Heart right ventricle (tissue), 16 donors: ENCODE measurements around the gene UBQLN1. TPM values are rescaled to one million over a fixed set of nuclear protein-coding genes. Genes with fewer than 3 reads are reported as not detected.

Experiments
- ATAC-seq, 8 donors: fragments of 200-7000 bp; cut with Tn5 transposase; one replicate each; pipeline ENCODE4 v1.9.1; 2020; ENCODE audit warnings: mild to moderate bottlenecking in 8 of 8, moderate library complexity in 8 of 8, moderate number of reproducible peaks in 1 of 8
- DNase-seq, 2 donors: peaks; one replicate each; pipeline ENCODE4 v3.0.0-alpha.2; 2020
- H3K27ac ChIP-seq, 10 donors: fragments of 200-600 bp; sonication (generic) in 2 of 10; one replicate each; pipeline versions ENCODE4 v1.5.0 to v1.8.0; 2020 to 2022; ENCODE audit warnings: mild to moderate bottlenecking in 3 of 10
- H3K27me3 ChIP-seq, 7 donors: fragments of 200-600 bp; one replicate each; pipeline ENCODE4 v1.8.0; 2021 to 2022; ENCODE audit warnings: mild to moderate bottlenecking in 2 of 7
- H3K36me3 ChIP-seq, 9 donors: fragments of 200-600 bp; sonication (generic) in 1 of 9; one replicate each; pipeline versions ENCODE4 v1.5.0 to v1.8.0; 2020 to 2022; ENCODE audit warnings: mild to moderate bottlenecking in 2 of 9
- H3K4me1 ChIP-seq, 9 donors: fragments of 200-600 bp; sonication (generic) in 1 of 9; one replicate each; pipeline versions ENCODE4 v1.5.0 to v1.8.0; 2020 to 2022; ENCODE audit warnings: mild to moderate bottlenecking in 4 of 9
- H3K4me3 ChIP-seq, 10 donors: fragments of 200-600 bp; sonication (generic) in 2 of 10; one replicate each; pipeline versions ENCODE4 v1.5.0 to v1.8.0; 2020 to 2022; ENCODE audit warnings: mild to moderate bottlenecking in 7 of 10, moderate library complexity in 2 of 10
- H3K9me3 ChIP-seq, 11 donors: fragments of 200-600 bp in 10 of 11; sonication (generic) in 2 of 11; one replicate each; pipeline versions ENCODE4 v1.5.0 to v1.8.0; 2013 to 2022; ENCODE audit warnings: mild to moderate bottlenecking in 2 of 11, control low read depth in 1 of 11, moderate library complexity in 1 of 11
- WGBS, 2 donors: extraction: QIAGEN DNeasy Blood & Tissue Kit; methylation state at CpG; one replicate each; pipeline ENCODE4 v1.1.7; 2013; ENCODE audit warnings: inconsistent platforms in 1 of 2; 5-methylcytosine and 5-hydroxymethylcytosine counted together
- intact Hi-C, 10 donors: fragments of 100-400 bp; cut with DNase I; formaldehyde crosslinking; loops; one replicate each; pipeline versions ENCODE4 v1.11.1 to v1.14.2; 2022
- polyA plus RNA-seq, 2 donors: library from polyadenylated mRNA; stranded (reverse); fragments of 200-250 nt; gene quantifications; one replicate each; pipeline ENCODE4 v1.2.3, GENCODE V29; 2013
- total RNA-seq, 10 donors: library from RNA; stranded (reverse); fragmentation: NEBNext Ultra II Directional in 3 of 10; extraction: Animal tissue kit (Norgen Biotek cat#: 25700) in 3 of 10; gene quantifications; one replicate each; pipeline versions ENCODE4 v1.2.1 to v1.2.4, GENCODE V29; 2021 to 2023
- TF ChIP-seq, protein P1 (sequence below), 9 donors: fragments of 200-600 bp; sonication (generic) in 2 of 9; IDR thresholded peaks; one replicate each; pipeline versions ENCODE4 v1.5.0 to v1.8.0; 2021 to 2022; ENCODE audit warnings: antibody characterized with exemption in 9 of 9, mild to moderate bottlenecking in 5 of 9, moderate library complexity in 1 of 9
- donor health status: Arrhythmogenic right ventricular cardiomyopathy.
- donor health status: ischemic (EF 13 %, LVEDD 7.1; RV severe dilation, severe dysfunction).
- donor health status: healthy with polysubstance abuse.
- donor health status: DM: no; HTN: yes; CAD: no.
- donor health status: DM: no; HTN: no; CAD: no.
- donor health status: ischemic (EF 25% LVEDD 6.9; RV normal size, moderate dysfunction).
- donor health status: ischemic (EF 25% LVEDD 5.7; RV mildly dilated, moderate dysfunction).
- donor health status: healthy.
- donor health status: DM: yes; HTN: yes; CAD: no.
- donor health status: Ischemic cardiomyopathy.
- donor health status: ischemic (EF 35%, LVEDD 5.7; RV mildly dilated, moderate dysfunction).
- donor health status: nonischemic (EF 11% LVEDD 7.7; RV severe dilation, severe dysfunction).
- donor health status: DM: yes; HTN: yes; CAD: no.
- donor health status: PGD.
- donor health status: ischemic (EF 29% LVEDD 5.4; RV normal size, mild dysfunction).
- donor health status: nonischemic (EF 23%, LVEDD 6.1; RV moderate dilation, normal function).

Gene UBQLN1
- total and polyA plus RNA-seq, 12 donors, result 20.2 to 123 (median 92.6) TPM

DNA sequence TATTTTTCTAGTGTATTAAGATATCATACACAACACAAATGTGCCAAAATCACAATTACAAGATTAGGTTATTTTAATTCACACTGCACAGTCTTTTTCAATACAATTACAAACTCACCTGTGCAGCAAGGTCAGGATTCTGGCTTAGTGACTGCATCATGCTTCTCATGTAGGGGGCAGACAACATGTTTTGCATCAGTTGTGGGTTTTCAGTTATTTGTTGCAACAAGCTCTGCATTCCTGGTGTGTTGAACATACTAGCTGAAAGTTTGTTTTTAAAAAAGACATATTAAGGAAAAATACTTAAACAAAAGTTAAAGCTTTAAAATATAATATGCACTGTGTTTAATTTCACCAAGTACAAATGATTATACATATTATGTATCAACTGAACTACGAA lies 38.7 kb downstream of the UBQLN1 start:
- ATAC-seq, result no peak
- no peaks in the 10 kb centered on the region for H3K27me3 ChIP-seq
- peaks cover 0 to 20% (median 6%) of the 10 kb centered on the region in 9 donors for H3K4me1 ChIP-seq
- H3K36me3 ChIP-seq, result peaks cover 0 to 100% (median 25%) of the 10 kb centered on the region in 9 donors
- no peak overlapping the region for H3K27ac ChIP-seq
- no peak for DNase-seq
- H3K4me3 ChIP-seq, result no peak overlapping the region
- no peaks in the 10 kb centered on the region for H3K9me3 ChIP-seq
- TF ChIP-seq, protein P1, sequence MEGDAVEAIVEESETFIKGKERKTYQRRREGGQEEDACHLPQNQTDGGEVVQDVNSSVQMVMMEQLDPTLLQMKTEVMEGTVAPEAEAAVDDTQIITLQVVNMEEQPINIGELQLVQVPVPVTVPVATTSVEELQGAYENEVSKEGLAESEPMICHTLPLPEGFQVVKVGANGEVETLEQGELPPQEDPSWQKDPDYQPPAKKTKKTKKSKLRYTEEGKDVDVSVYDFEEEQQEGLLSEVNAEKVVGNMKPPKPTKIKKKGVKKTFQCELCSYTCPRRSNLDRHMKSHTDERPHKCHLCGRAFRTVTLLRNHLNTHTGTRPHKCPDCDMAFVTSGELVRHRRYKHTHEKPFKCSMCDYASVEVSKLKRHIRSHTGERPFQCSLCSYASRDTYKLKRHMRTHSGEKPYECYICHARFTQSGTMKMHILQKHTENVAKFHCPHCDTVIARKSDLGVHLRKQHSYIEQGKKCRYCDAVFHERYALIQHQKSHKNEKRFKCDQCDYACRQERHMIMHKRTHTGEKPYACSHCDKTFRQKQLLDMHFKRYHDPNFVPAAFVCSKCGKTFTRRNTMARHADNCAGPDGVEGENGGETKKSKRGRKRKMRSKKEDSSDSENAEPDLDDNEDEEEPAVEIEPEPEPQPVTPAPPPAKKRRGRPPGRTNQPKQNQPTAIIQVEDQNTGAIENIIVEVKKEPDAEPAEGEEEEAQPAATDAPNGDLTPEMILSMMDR (IDR thresholded peaks at IDR 0.05), result no peak
- 96 to 98% methylated on average over 1 of the region's 1 CpG for WGBS, 2 donors
- intact Hi-C loops, result no loop called here

DNA sequence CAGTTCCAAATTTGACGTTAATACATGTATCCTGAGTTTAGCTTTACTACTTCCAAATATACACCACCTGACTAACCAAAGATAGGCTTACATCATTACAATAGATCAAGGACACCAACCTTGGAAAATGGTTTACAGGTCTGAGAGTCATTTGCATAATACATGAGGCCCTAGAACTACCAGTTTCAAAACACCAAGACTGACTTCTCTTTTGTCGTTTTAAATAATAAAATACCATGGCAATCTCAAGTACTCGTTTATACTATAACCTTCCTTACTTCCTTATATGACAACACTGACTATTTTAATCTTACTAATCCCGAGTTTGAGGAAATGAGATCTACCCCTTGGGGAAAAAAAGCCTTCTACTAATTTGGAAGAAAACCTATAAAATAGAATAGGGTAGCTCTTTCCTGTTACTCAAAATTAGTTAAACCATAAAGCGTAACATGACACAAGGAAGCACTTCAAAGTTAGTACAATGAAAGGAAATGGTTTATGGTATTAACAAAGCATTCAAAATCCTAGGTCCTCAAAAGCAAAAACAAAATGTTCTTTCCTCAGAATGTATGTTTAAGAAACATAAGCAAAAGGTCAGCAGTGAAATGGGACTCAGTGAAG lies 42.1 kb downstream of the UBQLN1 start:
- H3K9me3 ChIP-seq, result no peaks in the 10 kb centered on the region
- no peak for DNase-seq
- H3K27ac ChIP-seq, result peak overlapping the region in 3 of 10 donors; percentile 10 to 59 (median 25)
- intact Hi-C loops, result no loop called here
- H3K36me3 ChIP-seq, result peaks cover 0 to 100% (median 40%) of the 10 kb centered on the region in 9 donors
- TF ChIP-seq, protein P1 (IDR thresholded peaks at IDR 0.05), result no peak
- peaks cover 0 to 20% (median 6%) of the 10 kb centered on the region in 9 donors for H3K4me1 ChIP-seq
- WGBS, 2 donors, result 53 to 59% methylated on average over 5 of the region's 5 CpGs
- H3K27me3 ChIP-seq, result no peaks in the 10 kb centered on the region
- ATAC-seq, result peak in 1 of 8 donors; percentile 16
- H3K4me3 ChIP-seq, result no peak overlapping the region

DNA sequence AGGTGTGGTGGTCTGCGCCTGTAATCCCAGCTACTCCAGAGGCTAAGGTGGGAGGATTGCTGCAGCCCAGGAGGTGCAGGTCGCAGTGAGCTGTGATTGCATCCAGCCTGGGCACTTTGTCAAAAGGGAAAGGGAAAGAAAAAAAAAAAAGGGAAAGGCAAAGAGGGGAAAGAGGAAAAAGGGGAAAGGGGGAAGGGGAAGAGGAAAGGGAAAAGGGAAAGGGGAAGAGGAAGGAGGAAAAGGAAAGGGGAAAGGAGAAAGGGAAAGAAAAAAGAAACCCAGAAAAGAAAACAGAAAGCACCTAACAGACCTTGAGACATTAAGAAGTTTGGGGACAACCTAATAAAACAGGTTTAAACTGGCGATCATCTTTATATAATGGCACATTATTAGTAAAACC lies 44.8 kb downstream of the UBQLN1 start:
- Histone ChIP-seq H3K27me3 (no peaks in the 10 kb centered on the region), H3K27ac (no peak overlapping the region), H3K9me3 (no peaks in the 10 kb centered on the region), H3K36me3 (peaks cover 0 to 100% (median 63%) of the 10 kb centered on the region in 9 donors), H3K4me1 (peaks cover 0 to 20% (median 6%) of the 10 kb centered on the region in 9 donors), H3K4me3 (no peak overlapping the region)
- intact Hi-C loops, result no loop called here
- DNase-seq, result no peak
- TF ChIP-seq, protein P1 (IDR thresholded peaks at IDR 0.05), result no peak
- WGBS, 2 donors, result 97 to 98% methylated on average over 3 of the region's 3 CpGs
- ATAC-seq, result no peak

DNA sequence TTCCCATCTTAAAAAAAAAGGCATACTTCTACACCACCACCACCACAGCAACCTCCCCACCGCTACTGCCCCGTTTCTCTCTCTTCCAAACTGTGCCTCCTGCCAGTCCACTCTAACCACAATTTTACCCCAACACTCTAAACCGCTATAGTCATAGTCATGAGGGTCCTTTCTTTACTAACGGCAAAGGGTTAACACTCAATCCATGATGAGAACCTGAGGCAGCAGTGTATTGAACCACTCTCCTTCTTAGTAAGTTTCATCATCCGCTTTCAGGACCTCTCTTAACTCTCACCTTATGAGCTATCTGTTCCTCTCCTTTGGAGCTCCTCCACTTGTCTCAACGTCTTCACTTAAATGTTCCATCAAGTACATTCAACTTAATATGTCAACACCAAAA lies 50.8 kb downstream of the UBQLN1 start:
- DNase-seq (no peak), ATAC-seq (no peak)
- no peak overlapping the region for H3K4me3 ChIP-seq
- WGBS, 2 donors, result 83 to 92% methylated on average over 6 of the region's 6 CpGs
- no peak overlapping the region for H3K27ac ChIP-seq
- intact Hi-C loops, result loop anchor here in 1 of 10 donors (10.0 kb wide), 1 partner anchor 48 kb away; the partner anchor contains the start of gene UBQLN1
- no peaks in the 10 kb centered on the region for H3K27me3 ChIP-seq
- peaks cover 0 to 6% (median 0%) of the 10 kb centered on the region in 11 donors for H3K9me3 ChIP-seq
- peaks cover 0 to 12% (median 0%) of the 10 kb centered on the region in 9 donors for H3K4me1 ChIP-seq
- peaks cover 0 to 100% (median 44%) of the 10 kb centered on the region in 9 donors for H3K36me3 ChIP-seq
- TF ChIP-seq, protein P1 (IDR thresholded peaks at IDR 0.05), result no peak
